Stimulated activated CD4-positive, alpha-beta T cell treated with anti-CD3 and anti-CD28 coated beads, TNF-alpha, amount 100 ng/mL, for 48 hours (primary cell): ENCODE data around the gene CDC42SE1.

Source experiments
- DNase-seq, 3 donors: peaks; one replicate each; pipeline ENCODE4 v3.0.0-alpha.2; 2020; ENCODE audit warnings: low read depth in 3 of 3

The CDC42SE1 gene

DNA sequence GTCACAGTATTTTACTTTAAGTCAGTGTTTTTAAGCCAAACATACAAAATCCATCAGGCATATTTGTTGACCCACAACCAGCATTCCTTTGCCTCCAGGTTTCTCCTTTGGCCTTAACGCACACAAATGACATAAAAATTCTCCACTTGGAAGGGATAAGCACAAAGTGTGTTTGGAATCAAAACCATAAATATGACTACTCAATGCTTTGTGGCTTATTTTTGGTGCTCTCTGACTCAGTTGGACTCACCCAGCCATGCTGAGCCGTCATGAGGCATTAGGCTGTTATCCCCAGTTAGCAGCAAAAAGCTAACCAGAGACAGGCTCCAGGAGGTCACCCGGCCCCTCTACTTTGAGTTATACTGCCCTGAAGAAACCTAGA, 50.2 kb downstream of the CDC42SE1 start:
- no peak for DNase-seq

DNA sequence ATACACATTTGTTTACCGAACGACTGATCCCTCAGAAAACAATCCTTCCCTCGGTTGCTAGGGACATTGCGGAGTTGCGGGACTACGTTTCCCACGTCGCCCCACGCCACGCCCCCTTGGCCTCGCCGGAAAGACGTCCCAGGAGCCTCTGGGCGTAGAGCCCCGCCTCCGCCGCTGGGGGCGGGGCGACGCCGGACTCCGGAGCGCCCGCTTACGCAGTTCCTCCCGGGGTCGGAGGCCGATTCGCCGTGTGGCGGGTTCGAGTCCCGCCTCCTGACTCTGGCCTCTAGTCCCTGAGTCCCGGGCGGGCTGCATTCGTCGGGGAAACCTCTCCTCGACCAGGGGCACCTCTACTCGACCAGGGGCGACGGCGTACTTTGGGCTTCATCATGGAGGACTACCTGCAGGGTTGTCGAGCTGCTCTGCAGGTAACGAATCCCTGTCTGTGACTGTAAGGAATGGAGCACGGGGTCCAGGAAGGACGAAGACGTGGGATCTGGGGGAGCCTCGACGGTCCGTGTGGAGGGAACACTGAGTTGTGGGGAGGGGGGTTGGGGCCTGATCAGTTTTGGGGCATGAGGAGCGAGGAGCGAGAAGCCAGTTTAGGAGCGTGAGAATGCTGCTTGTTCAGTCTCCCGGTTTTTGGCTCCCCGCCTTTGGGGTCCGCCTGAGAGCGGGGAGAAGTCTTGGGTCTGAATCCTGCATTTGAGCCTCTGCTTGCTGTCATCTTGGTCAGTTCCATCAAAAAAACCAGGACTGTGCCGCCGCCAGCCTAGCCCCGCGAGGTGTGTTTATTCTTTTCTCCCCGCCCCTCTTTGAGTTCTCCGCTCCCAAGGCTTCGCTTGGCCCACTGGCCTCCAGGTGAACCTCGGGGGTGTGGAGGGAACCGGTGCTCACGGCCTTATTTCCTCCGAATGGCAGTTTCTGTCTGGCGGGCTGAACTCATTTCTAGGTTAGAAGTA, 50.9 kb downstream of the CDC42SE1 start, which contains the start of gene PRUNE1:
Gene PRUNE1, plus strand, starts transcription at position 206 of the 962 bp plus-strand sequence. Its CDS starts 184 bp downstream, at position 390.
- DNase-seq = peak; percentile 93 to 98 (median 95)

DNA sequence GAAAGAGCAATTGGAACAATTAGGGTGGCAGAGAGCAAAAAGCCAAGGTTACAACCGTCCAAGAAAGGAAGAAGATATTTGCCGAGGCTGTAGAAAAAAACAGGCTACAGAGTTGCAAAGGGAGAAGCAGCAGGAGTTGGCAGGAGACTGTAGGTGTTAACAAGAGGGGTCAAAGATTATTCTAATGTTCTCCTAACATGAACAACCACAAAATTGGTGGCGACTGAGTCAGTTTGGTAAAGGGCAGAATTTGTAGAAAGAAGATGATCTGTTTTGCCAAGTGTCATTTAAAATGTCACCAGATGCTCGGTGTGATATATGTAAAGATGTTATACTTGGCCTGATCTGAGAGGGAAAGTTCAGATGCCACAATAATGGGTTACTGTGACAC, 51.6 kb downstream of the CDC42SE1 start:
- no peak for DNase-seq

DNA sequence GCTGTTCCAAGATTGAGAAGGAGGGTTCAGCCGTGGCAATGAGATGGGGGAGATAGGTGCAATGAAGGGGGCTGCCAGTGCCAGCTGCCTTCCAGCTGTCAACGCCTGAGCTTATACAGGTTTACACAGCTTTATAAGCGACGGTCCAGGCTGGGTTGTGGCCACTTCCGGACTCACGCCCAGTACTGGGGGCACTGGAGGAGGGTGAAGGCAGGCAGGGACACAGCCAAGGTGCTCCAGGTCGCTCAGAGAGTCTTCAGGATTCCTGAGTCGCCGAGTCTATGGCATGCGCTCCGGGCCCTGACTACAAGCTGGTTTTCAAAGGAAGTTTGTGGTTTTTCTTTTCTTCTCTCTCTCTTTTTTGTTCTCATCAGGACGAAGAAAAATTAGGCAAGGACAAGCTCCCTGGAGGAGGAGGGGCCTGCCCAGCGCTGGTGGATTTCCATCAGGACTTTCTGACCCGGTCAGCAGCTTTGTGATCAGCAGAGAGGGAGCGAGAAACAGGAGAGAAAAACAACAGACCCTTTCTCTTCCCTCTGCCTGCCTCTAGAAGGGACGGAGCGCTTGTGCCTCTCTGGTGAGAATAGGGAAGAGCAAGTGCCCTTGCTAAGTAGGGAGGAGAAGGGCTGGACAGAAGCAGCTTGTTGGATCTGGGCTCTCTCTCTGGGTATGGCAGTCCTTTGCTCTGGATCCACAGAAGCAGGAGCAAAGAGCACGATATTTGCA, 52.9 kb downstream of the CDC42SE1 start, which contains the start of gene MINDY1:
Gene MINDY1, minus strand, starts transcription at position 576 of the 726 bp plus-strand sequence. CDS start 4,285 bp downstream, outside the sequence.
- peak in 1 of 3 donors; percentile 32 for DNase-seq

DNA sequence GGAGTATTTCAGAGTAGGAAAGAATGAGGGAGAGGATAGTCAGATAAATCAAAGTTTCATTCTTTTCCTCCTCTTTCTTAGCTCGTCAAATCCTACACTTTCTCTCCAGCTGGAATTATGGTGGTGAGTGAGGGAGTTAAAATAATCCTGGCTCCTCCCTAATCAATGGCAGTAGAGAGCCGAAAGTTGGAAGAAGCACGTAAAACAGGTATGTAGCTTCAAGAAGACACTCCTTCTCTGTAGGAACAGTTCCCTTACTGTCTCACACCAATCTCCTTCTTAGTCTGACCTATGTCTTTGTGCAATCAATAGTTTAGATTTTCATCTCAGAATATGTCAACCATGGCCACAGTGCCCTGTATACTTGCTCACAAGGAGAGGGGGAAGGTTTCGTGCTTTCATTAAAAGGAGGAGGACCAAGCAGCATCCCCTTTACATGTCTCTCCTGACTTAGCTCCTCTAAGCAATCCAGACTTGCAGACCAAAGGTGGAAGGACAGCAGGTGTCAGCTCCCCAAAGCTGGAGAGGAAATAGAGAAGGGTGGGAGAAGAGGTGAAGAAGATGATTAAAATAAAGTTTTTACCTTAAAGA, 53.6 kb downstream of the CDC42SE1 start:
- DNase-seq = no peak

DNA sequence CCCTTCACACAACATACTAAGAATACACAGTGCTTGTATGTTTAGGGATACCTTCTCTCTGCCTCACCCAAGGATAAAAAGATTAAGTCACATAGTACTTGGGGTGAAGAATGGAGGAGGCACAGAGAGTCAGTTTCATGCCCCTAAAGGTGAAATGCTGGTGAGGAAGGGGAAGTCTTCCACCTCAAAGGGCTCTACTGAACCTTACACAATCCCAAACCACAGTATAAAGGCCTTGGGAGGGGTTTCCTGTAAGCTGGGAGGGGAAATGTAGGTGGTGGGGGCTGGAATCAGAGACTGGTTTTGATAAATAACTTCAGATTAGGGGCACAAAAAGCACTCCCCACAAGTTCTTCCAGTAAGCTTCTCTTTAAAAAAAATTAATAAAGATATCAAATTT, 56.2 kb downstream of the CDC42SE1 start:
- DNase-seq = no peak

DNA sequence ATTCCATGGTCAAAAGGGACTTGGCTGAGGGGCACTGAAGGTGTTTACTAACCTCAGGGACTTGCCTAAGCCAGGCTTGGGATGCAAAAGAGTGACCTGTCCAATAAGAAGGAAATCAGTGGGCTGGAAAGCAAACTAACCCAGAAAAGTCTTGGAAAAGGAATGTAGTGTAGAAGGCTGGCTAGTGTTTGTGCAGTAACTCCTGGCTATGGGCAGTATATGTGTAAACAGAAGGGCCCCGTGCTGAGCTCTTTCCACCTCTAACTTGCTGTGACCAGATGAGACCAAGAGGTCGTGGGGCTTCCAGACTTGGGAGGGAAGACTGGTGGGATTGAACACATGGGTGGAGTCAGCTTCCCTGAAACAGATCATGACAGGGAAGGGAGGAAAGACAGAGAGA, 56.8 kb downstream of the CDC42SE1 start:
- no peak for DNase-seq

DNA sequence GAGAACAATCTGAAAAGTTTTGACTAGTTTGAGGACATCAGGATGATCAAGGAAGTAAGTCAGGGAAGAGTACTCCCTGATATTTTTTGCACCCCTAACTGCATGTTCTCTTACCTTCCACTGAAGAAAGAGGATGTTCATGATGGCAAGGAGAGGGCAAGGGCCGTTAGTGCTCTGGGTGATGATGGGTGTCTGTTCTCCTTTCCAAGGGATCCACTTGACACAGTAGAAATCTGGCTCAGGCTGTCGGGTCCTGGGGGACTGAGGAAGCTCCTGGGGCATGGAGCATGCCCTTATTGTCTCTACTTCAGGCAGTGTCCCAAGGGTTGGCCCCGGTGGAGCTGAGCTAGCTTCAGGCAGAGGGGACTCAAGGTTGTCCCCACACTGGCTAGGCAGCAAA, 57.4 kb downstream of the CDC42SE1 start:
- DNase-seq = no peak

DNA sequence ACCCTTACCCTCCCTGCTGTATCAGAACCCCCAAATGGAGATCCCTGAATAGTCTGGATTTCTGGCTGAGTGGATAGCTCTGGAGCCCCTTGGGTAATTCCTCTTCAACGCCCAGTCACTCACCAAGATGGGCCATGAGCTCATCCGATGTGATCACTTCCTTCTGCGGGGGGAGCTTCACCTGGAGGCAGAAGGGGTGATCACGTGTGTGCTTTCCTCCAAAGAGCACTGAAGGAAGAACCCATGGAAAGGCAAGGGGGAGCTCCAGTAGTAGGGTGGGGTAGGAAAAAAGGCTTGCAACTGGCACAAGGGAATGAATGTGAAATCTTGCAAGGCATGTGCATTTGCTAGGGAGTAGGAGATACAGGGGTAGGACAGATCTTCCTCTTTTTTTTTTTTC, 57.8 kb downstream of the CDC42SE1 start:
- no peak for DNase-seq
